ENCODE data around the gene ABHD18. TPM values are rescaled to one million over a fixed set of nuclear protein-coding genes. Genes with fewer than 3 reads are reported as not detected.

Gene ABHD18
- total RNA-seq, 4 donors from 2014 or later = 6.5 to 10.0 (median 8.4) TPM

DNA sequence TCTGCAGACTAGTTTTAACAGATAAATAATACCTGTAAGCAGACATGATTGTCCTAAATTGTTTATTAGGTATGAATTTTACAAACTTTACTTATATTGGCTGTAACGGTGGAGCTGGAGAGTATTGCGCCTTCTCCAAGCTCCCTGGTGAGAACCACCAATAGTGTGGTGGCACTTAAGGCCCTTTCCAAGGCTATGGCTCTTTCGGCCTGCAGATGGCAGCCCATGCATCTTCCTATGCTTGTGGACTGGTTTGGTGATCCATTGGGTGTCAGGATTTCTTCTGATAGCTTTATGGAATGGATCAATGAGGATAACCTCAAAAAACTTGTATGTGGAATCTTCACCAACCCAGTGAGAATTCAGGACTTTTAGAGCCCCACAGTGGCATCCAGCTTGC lies 103.7 kb downstream of the ABHD18 start:
- peaks cover 0 to 9% (median 0%) of the 10 kb centered on the region in 3 donors for H3K4me1 ChIP-seq
- ATAC-seq = no peak
- no peaks in the 10 kb centered on the region for H3K9me3 ChIP-seq
- TF ChIP-seq EP300 (IDR thresholded peaks at IDR 0.05) = no peak
- TF ChIP-seq POLR2AphosphoS5 (IDR thresholded peaks at IDR 0.05) = no peak
- TF ChIP-seq POLR2A (IDR thresholded peaks at IDR 0.05) = no peak
- TF ChIP-seq, protein P1, sequence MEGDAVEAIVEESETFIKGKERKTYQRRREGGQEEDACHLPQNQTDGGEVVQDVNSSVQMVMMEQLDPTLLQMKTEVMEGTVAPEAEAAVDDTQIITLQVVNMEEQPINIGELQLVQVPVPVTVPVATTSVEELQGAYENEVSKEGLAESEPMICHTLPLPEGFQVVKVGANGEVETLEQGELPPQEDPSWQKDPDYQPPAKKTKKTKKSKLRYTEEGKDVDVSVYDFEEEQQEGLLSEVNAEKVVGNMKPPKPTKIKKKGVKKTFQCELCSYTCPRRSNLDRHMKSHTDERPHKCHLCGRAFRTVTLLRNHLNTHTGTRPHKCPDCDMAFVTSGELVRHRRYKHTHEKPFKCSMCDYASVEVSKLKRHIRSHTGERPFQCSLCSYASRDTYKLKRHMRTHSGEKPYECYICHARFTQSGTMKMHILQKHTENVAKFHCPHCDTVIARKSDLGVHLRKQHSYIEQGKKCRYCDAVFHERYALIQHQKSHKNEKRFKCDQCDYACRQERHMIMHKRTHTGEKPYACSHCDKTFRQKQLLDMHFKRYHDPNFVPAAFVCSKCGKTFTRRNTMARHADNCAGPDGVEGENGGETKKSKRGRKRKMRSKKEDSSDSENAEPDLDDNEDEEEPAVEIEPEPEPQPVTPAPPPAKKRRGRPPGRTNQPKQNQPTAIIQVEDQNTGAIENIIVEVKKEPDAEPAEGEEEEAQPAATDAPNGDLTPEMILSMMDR (IDR thresholded peaks at IDR 0.05) = no peak
- H3K36me3 ChIP-seq = no peaks in the 10 kb centered on the region
- WGBS, 2 donors (ENCODE audit: low coverage in 1 of 2) = 50% methylated on average over 1 of the region's 3 CpGs; no CpG with 5 or more reads in 1 of the 2 donors
- H3K27me3 ChIP-seq = no peaks in the 10 kb centered on the region
- no peak overlapping the region for H3K27ac ChIP-seq
- H3K4me3 ChIP-seq = no peak overlapping the region

DNA sequence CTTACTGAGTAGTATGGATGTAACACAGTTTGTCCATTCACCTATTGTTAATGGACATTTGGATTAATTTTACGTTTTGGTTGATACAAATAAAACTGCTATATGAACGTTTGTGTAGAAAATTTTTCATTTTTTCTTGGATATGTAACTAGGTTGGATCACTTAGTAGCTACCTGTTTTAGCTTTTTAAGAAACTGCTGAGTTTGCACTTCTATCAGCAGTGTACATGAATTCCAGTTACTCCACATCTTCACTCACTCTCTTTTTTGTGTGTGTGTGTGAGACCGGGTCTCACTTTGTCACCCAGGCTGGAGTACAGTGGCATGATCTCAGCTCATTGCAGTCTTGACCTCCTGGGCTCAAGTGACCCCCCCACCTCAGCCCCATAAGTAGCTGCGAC lies 111.3 kb downstream of the ABHD18 start:
- Histone ChIP-seq H3K36me3 (peaks cover 0 to 60% of the 10 kb centered on the region in 2 donors), H3K9me3 (no peaks in the 10 kb centered on the region), H3K4me1 (no peaks in the 10 kb centered on the region), H3K4me3 (no peak overlapping the region), H3K27ac (no peak overlapping the region), H3K27me3 (no peaks in the 10 kb centered on the region)
- TF ChIP-seq EP300 (IDR thresholded peaks at IDR 0.05) (no peak), POLR2AphosphoS5 (IDR thresholded peaks at IDR 0.05) (no peak), POLR2A (IDR thresholded peaks at IDR 0.05) (no peak)
- TF ChIP-seq, protein P1 (IDR thresholded peaks at IDR 0.05) = no peak
- no peak for ATAC-seq
- 73 to 87% methylated on average over 4 of the region's 4 CpGs for WGBS, 2 donors (ENCODE audit: low coverage in 1 of 2)

Other genes starting within 250 kb of the ABHD18 start
- not detected for gene SLC25A31, start 235.0 kb upstream of the ABHD18 start, total RNA-seq
- 10 to 100 TPM in 1 of 4 donors, 1 to 10 TPM in 3; 8.2 to 12.5 (median 8.7) TPM for gene HSPA4L, start 183.1 kb upstream of the ABHD18 start, total RNA-seq
- gene PLK4, start 84.5 kb upstream of the ABHD18 start, total RNA-seq = 1 to 10 TPM in 1 of 4 donors, under 1 TPM in 2, not detected in 1; 0.67 to 6.8 (median 0.69) TPM
- 10 to 100 TPM; 11.4 to 55.4 (median 30.5) TPM for gene MFSD8, start 233 bp upstream of the ABHD18 start, total RNA-seq
- gene LARP1B, start 95.9 kb downstream of the ABHD18 start, total RNA-seq = 10 to 100 TPM; 18.5 to 33.2 (median 26.4) TPM

Measured in gastroesophageal sphincter (tissue), 4 donors.